H1 (cell line): Measurements from ENCODE around the gene MMD. TPM values are rescaled to one million over a fixed set of nuclear protein-coding genes. Genes with fewer than 3 reads are reported as not detected.

Experiments used
- CTCF ChIA-PET: fragments of 300-600 bp; sonication (Branson Sonifier 250); formaldehyde crosslinking; loops from one replicate; lab custom pipeline; 2021; ENCODE audit not compliant: partially characterized antibody; lab: Charles Lee
- POLR2A ChIA-PET: fragments of 300-600 bp; sonication (Branson Sonifier 250); formaldehyde crosslinking; loops from one replicate; lab custom pipeline; 2021; ENCODE audit warnings: inconsistent platforms; ENCODE audit not compliant: partially characterized antibody; lab: Charles Lee
- DNase-seq, 2 experiments: peaks; one replicate each; pipeline versions ENCODE4 v3.0.0 to v3.0.0-alpha.2; 2010 to 2022; ENCODE audit warnings: low spot score in 2 of 2, low read depth in 1 of 2, mixed read lengths in 1 of 2
- FAIRE-seq: peaks from 2 replicates; lab custom pipeline; 2011; peaks lifted over from hg19 to GRCh38; lab: Jason Lieb, UNC
- H2AFZ ChIP-seq: 2 replicates; pipeline ENCODE4 v1.8.1; 2012; ENCODE audit warnings: low read length, inconsistent platforms
- H2AK5ac ChIP-seq: 2 replicates; pipeline ENCODE4 v1.6.1; 2013; ENCODE audit warnings: low read depth, low read length
- H2BK120ac ChIP-seq: replicated peaks from 2 replicates; pipeline ENCODE3; 2013; ENCODE audit warnings: low read depth, low read length, inconsistent platforms
- H2BK12ac ChIP-seq: 2 replicates; pipeline ENCODE4 v1.6.1; 2013; ENCODE audit warnings: low read depth, low read length
- H2BK15ac ChIP-seq: 2 replicates; pipeline ENCODE4 v1.6.1; 2013; ENCODE audit warnings: low read length
- H2BK20ac ChIP-seq: 2 replicates; pipeline ENCODE4 v1.6.1; 2013; ENCODE audit warnings: low read length
- H2BK5ac ChIP-seq: 2 replicates; pipeline ENCODE4 v1.6.1; 2013; ENCODE audit warnings: low read depth, low read length
- H3K14ac ChIP-seq: 2 replicates; pipeline ENCODE4 v1.6.1; 2013; ENCODE audit warnings: inconsistent platforms; ENCODE audit not compliant: insufficient read length
- H3K18ac ChIP-seq: 2 replicates; pipeline ENCODE4 v1.6.1; 2013; ENCODE audit warnings: low read length; ENCODE audit errors: extremely low read depth
- H3K23ac ChIP-seq: 2 replicates; pipeline ENCODE4 v1.6.1; 2013; ENCODE audit warnings: inconsistent platforms; ENCODE audit not compliant: insufficient read length
- H3K23me2 ChIP-seq: 2 replicates; pipeline ENCODE4 v1.6.1; 2013; ENCODE audit warnings: low read depth, low read length
- H3K27ac ChIP-seq: 2 replicates; pipeline ENCODE4 v1.6.1; 2011; ENCODE audit warnings: low read depth, low read length, inconsistent platforms
- H3K27me3 ChIP-seq, 4 experiments: replicated peaks in 1 of 4; 1 replicate in 1 of 4; 2 replicates in 3 of 4; pipeline versions ENCODE4 v1.6.1 to v1.8.1; 2011 to 2013; ENCODE audit warnings: low read length in 3 of 4, mild to moderate bottlenecking in 3 of 4, inconsistent platforms in 2 of 4, mixed read lengths in 2 of 4, moderate library complexity in 1 of 4; ENCODE audit not compliant: control insufficient read depth in 3 of 4, insufficient read depth in 3 of 4; ENCODE audit errors: extremely low read depth in 1 of 4
- H3K36me3 ChIP-seq, 4 experiments: 2 replicates each; pipeline versions ENCODE4 v1.6.1 to v1.8.1; 2011 to 2013; ENCODE audit warnings: mild to moderate bottlenecking in 4 of 4, low read length in 3 of 4, moderate library complexity in 2 of 4, control low read depth in 1 of 4, inconsistent platforms in 1 of 4; ENCODE audit not compliant: insufficient read depth in 4 of 4, control insufficient read depth in 2 of 4
- H3K4ac ChIP-seq: replicated peaks from 2 replicates; pipeline ENCODE3; 2013; ENCODE audit warnings: low read length, low read depth, mixed read lengths, inconsistent platforms; ENCODE audit not compliant: insufficient read length
- H3K4me1 ChIP-seq, 4 experiments: replicated peaks in 1 of 4; 1 replicate in 1 of 4; 2 replicates in 3 of 4; pipeline versions ENCODE4 v1.6.1 to v1.8.1; 2011 to 2013; ENCODE audit warnings: low read length in 3 of 4, inconsistent platforms in 2 of 4, mixed read lengths in 1 of 4; ENCODE audit not compliant: insufficient read depth in 4 of 4, control insufficient read depth in 3 of 4
- H3K4me2 ChIP-seq, 2 experiments: 2 replicates each; pipeline versions ENCODE4 v1.6.1 to v1.8.1; 2011 to 2013; ENCODE audit warnings: low read depth in 2 of 2, low read length in 2 of 2, control low read depth in 1 of 2, inconsistent platforms in 1 of 2, mild to moderate bottlenecking in 1 of 2; ENCODE audit not compliant: insufficient read depth in 1 of 2
- H3K4me3 ChIP-seq, 4 experiments: fragments of 200-600, 300-600 bp in 1 of 4; sonication (generic), shearing (Covaris generic), sonication (Bioruptor Twin) in 1 of 4; 2 replicates each; pipeline versions ENCODE4 v1.5.1 to v1.8.1; 2011 to 2016; ENCODE audit warnings: low read length in 4 of 4, low read depth in 3 of 4, control low read depth in 2 of 4, inconsistent platforms in 2 of 4, mild to moderate bottlenecking in 2 of 4, mixed read lengths in 1 of 4, moderate library complexity in 1 of 4; ENCODE audit not compliant: insufficient read depth in 2 of 4; ENCODE audit errors: extremely low read depth in 1 of 4
- H3K56ac ChIP-seq: replicated peaks from 2 replicates; pipeline ENCODE3; 2013; ENCODE audit warnings: low read depth, mild to moderate bottlenecking, mixed read lengths, low read length, inconsistent platforms; ENCODE audit not compliant: insufficient read length
- H3K79me1 ChIP-seq: 2 replicates; pipeline ENCODE4 v1.6.1; 2013; ENCODE audit warnings: low read depth, low read length, control low read depth
- H3K79me2 ChIP-seq, 2 experiments: 2 replicates each; pipeline versions ENCODE4 v1.6.1 to v1.8.1; 2012 to 2013; ENCODE audit warnings: low read length in 2 of 2, mild to moderate bottlenecking in 2 of 2, inconsistent platforms in 1 of 2; ENCODE audit not compliant: insufficient read depth in 2 of 2, control insufficient read depth in 1 of 2
- H3K9ac ChIP-seq, 4 experiments: replicated peaks in 1 of 4; 1 replicate in 1 of 4; 2 replicates in 3 of 4; pipeline versions ENCODE4 v1.6.1 to v1.8.1; 2011 to 2013; ENCODE audit warnings: low read depth in 3 of 4, low read length in 3 of 4, control low read depth in 2 of 4, mild to moderate bottlenecking in 2 of 4, moderate library complexity in 2 of 4, inconsistent platforms in 1 of 4; ENCODE audit errors: extremely low read depth in 1 of 4
- H3K9me3 ChIP-seq, 2 experiments: 2 replicates each; pipeline versions ENCODE4 v1.6.1 to v1.8.1; 2012 to 2013; ENCODE audit warnings: mild to moderate bottlenecking in 2 of 2, moderate library complexity in 2 of 2, control low read depth in 1 of 2, inconsistent platforms in 1 of 2, low read depth in 1 of 2, low read length in 1 of 2, mixed read lengths in 1 of 2; ENCODE audit not compliant: insufficient read depth in 2 of 2
- H4K20me1 ChIP-seq, 2 experiments: replicated peaks in 1 of 2; 2 replicates each; pipeline versions ENCODE3 to v1.8.1; 2011 to 2013; ENCODE audit warnings: inconsistent platforms in 2 of 2, low read length in 2 of 2, mild to moderate bottlenecking in 1 of 2; ENCODE audit not compliant: insufficient read depth in 2 of 2, control insufficient read depth in 1 of 2
- H4K5ac ChIP-seq: 2 replicates; pipeline ENCODE4 v1.6.1; 2013; ENCODE audit warnings: low read length, low read depth, mixed read lengths, inconsistent platforms; ENCODE audit not compliant: insufficient read length
- H4K8ac ChIP-seq: 2 replicates; pipeline ENCODE4 v1.8.0; 2013; ENCODE audit warnings: mild to moderate bottlenecking, moderate library complexity, low read length, inconsistent platforms; ENCODE audit not compliant: insufficient read depth; ENCODE audit errors: extremely low read depth
- H4K91ac ChIP-seq: replicated peaks from 2 replicates; pipeline ENCODE3; 2013; ENCODE audit warnings: low read length, mixed read lengths, inconsistent platforms; ENCODE audit not compliant: insufficient read length
- CHD1 ChIP-seq: IDR thresholded peaks from 2 replicates; pipeline ENCODE4 v1.6.1; 2012; ENCODE audit warnings: low read depth, low read length, improper control_type of control experiment
- GABPA ChIP-seq: IDR thresholded peaks from 2 replicates; pipeline ENCODE4 v1.6.1; 2011; ENCODE audit warnings: mild to moderate bottlenecking, low read length, moderate library complexity, borderline replicate concordance; ENCODE audit not compliant: insufficient read depth
- HDAC6 ChIP-seq: IDR thresholded peaks from one replicate; pipeline ENCODE4 v1.7.1; 2012; ENCODE audit warnings: low read depth, mild to moderate bottlenecking, inconsistent platforms, low read length, moderate library complexity
- MAFK ChIP-seq: IDR thresholded peaks from 2 replicates; pipeline ENCODE4 v1.6.1; 2012; ENCODE audit warnings: low read depth, mild to moderate bottlenecking, improper control_type of control experiment, low read length
- SAP30 ChIP-seq: fragments of 300-600 bp; sonication (generic); IDR thresholded peaks from 2 replicates; pipeline ENCODE4 v1.7.1; 2012; ENCODE audit warnings: low read length, moderate library complexity, mild to moderate bottlenecking, inconsistent platforms; ENCODE audit not compliant: insufficient read depth, insufficient replicate concordance
- TEAD4 ChIP-seq: IDR thresholded peaks from 2 replicates; pipeline ENCODE4 v1.6.1; 2012; ENCODE audit warnings: low read depth, low read length, inconsistent platforms, mixed read lengths
- USF2 ChIP-seq: IDR thresholded peaks from 2 replicates; pipeline ENCODE4 v1.6.1; 2011; ENCODE audit warnings: low read length, improper control_type of control experiment
- ZNF274 ChIP-seq: IDR thresholded peaks from 2 replicates; pipeline ENCODE4 v1.7.0; 2012; ENCODE audit warnings: low read length, borderline replicate concordance; ENCODE audit errors: extremely low read depth
- WGBS, 2 experiments: shearing (Covaris generic) in 1 of 2; methylation state at CpG; one replicate each; pipeline versions ENCODE4 v1.1.6 to v1.1.7; 2013 to 2015; ENCODE audit warnings: low lambda C conversion rate in 2 of 2, mixed read lengths in 2 of 2, inconsistent platforms in 1 of 2, low coverage in 1 of 2, missing lambda C conversion rate in 1 of 2; ENCODE audit not compliant: insufficient replicate concordance in 2 of 2, insufficient coverage in 1 of 2, insufficient read length in 1 of 2; ENCODE audit errors: extremely low coverage in 1 of 2, missing lambda C conversion rate in 1 of 2; 5-methylcytosine and 5-hydroxymethylcytosine counted together
- polyA plus RNA-seq, 7 experiments: library from polyadenylated mRNA; depleted of rRNA in 3 of 7; stranded (reverse) in 5 of 7; unstranded in 2 of 7; fragments of >200 nt in 5 of 7; fragments of 200-250 nt in 2 of 7; gene quantifications; 1 replicate in 5 of 7; 2 replicates in 1 of 7; 4 replicates in 1 of 7; pipeline versions ENCODE4 v1.2.1 to v1.2.3, GENCODE V29; 2011 to 2013; ENCODE audit warnings: missing spikeins in 2 of 7, mixed read lengths in 2 of 7
- total RNA-seq: library from RNA; stranded (reverse); fragmentation: NEBNext Ultra II Directional; extraction: Animal tissue kit (Norgen Biotek cat#: 25700); gene quantifications from 2 replicates; pipeline ENCODE4 v1.2.1, GENCODE V29; 2021

The MMD gene
- total and polyA plus RNA-seq, 2 of the 8 experiments (the other 6 are each of a cell fraction or from before 2014, with no cell fraction given) = 28.2 to 37.8 TPM

DNA sequence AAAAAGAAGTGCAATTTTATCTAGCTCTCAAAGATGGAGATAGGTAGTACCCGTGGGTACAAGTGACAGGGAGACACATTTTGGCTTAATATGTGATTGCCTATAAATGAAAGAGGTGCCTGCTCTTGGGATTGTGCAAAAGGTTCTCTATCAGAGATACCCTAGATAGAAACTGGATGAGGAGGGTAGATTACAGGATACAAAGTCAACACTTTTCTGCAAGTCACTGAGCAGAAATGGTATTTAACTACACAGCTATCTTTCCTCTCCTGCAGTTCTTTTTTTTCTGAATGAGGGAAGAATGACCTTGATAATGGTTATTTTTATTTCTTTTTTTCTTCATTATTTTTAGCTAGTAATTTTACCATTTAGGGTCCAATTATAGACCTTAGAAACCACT, 67.6 kb downstream of the MMD start:
- no peaks in the 10 kb centered on the region for H3K79me2 ChIP-seq
- no peak overlapping the region for H2BK12ac ChIP-seq
- H3K79me1 ChIP-seq = no peaks in the 10 kb centered on the region
- no peak overlapping the region for H4K8ac ChIP-seq
- H2BK5ac ChIP-seq = no peak overlapping the region
- no peak overlapping the region for H3K18ac ChIP-seq
- no peak overlapping the region for H4K91ac ChIP-seq
- DNase-seq (no peak), FAIRE-seq (no peak)
- no peak overlapping the region for H3K4ac ChIP-seq
- no peak overlapping the region for H2BK15ac ChIP-seq
- TF ChIP-seq HDAC6 (no peak), CHD1 (no peak), USF2 (no peak), MAFK (no peak), GABPA (no peak), ZNF274 (no peak), TEAD4 (no peak), SAP30 (no peak)
- no peaks in the 10 kb centered on the region for H4K20me1 ChIP-seq
- no peaks in the 10 kb centered on the region for H3K36me3 ChIP-seq
- H3K23ac ChIP-seq = no peak overlapping the region
- no peak overlapping the region for H2AK5ac ChIP-seq
- no peaks in the 10 kb centered on the region for H3K27me3 ChIP-seq
- no peak overlapping the region for H3K4me3 ChIP-seq
- H3K9me3 ChIP-seq = no peaks in the 10 kb centered on the region
- H4K5ac ChIP-seq = no peak overlapping the region
- no peak overlapping the region for H2AFZ ChIP-seq
- no peak overlapping the region for H3K4me2 ChIP-seq
- CTCF ChIA-PET = interaction anchor here (1.0 to 6.0 kb wide), 9 partner anchors 8 to 361 kb away, joined by 3 to 40 read pairs (median 4); partner anchors contain the start of gene SMIM36
- H3K27ac ChIP-seq = no peak overlapping the region
- no peak overlapping the region for H3K14ac ChIP-seq
- H3K4me1 ChIP-seq = peaks cover 4 to 5% (median 4%) of the 10 kb centered on the region in 4 experiments; a peak in 6 of 7 replicates
- POLR2A ChIA-PET = interaction anchor here (1.1 to 1.4 kb wide), 2 partner anchors 36 to 317 kb away, joined by 3 read pairs; no protein-coding TSS in a partner anchor
- 80% methylated on average over 1 of the region's 1 CpG; no CpG with 5 or more reads in 1 of the 2 experiments for WGBS, 2 experiments
- H2BK120ac ChIP-seq = no peak overlapping the region
- no peak overlapping the region for H3K9ac ChIP-seq
- no peak overlapping the region for H2BK20ac ChIP-seq
- no peak overlapping the region for H3K56ac ChIP-seq
- no peaks in the 10 kb centered on the region for H3K23me2 ChIP-seq
